ENCODE results near the gene LBHD1. TPM values are rescaled to one million over a fixed set of nuclear protein-coding genes. Genes with fewer than 3 reads are reported as not detected.
A peak's percentile ranks its signal among the peaks of the same experiment; 100 is the strongest.

Gene LBHD1
- total RNA-seq, 1 experiment from 2014 or later: 7.8 TPM

GRCh38 chr11:62613291-62613778, 58.7 kb downstream of the LBHD1 start:
- H3K9me3 ChIP-seq (ENCODE audit: low read depth, low read length, poor library complexity, severe bottlenecking): no peaks in the 10 kb centered on the region
- no peak for TF ChIP-seq EZH2 (IDR thresholded peaks at IDR 0.05; ENCODE audit: borderline replicate concordance, low read depth, low read length, poor library complexity, severe bottlenecking)
- no peak for TF ChIP-seq CTCF (conservative IDR thresholded peaks at IDR 0.05; ENCODE audit: low read depth, low read length)
- H3K4me3 ChIP-seq (ENCODE audit: low read depth, low read length, poor library complexity, severe bottlenecking): no peak overlapping the region
- H3K36me3 ChIP-seq (ENCODE audit: insufficient read depth, low read length, poor library complexity, severe bottlenecking): peaks cover 10% of the 10 kb centered on the region
- H3K4me1 ChIP-seq (ENCODE audit: insufficient read depth, low read length, poor library complexity, severe bottlenecking): peaks cover 11% of the 10 kb centered on the region
- peak overlapping the region; percentile 50 for H3K27ac ChIP-seq (ENCODE audit: low read depth, low read length, poor library complexity, severe bottlenecking)
- CTCF ChIA-PET: no interaction called here
- intact Hi-C loops (cut with micrococcal nuclease; ENCODE audit: unreplicated experiment): no loop called here
- no peak for DNase-seq (ENCODE audit: low spot score)
- no peaks in the 10 kb centered on the region for H3K27me3 ChIP-seq (replicated peaks; ENCODE audit: insufficient read depth, low read depth, low read length, poor library complexity)
- BruUV-seq (replicated peaks): no TSS peak
- POLR2A ChIA-PET (ENCODE audit: low non-redundant PET): no interaction called here

Other genes starting within 250 kb of the LBHD1 start
- gene AHNAK, start 125.5 kb downstream of the LBHD1 start, total RNA-seq (2021): 71.7 and 73.0 TPM in 2 replicates
- gene EEF1G, start 98.4 kb downstream of the LBHD1 start, total RNA-seq (2021): 1,804 and 1,817 TPM in 2 replicates
- 27.3 and 27.6 TPM in 2 replicates for gene TUT1, start 80.7 kb downstream of the LBHD1 start, total RNA-seq (2021)
- gene MTA2, start 70.4 kb downstream of the LBHD1 start, total RNA-seq (2021): 241 and 243 TPM in 2 replicates
- 21.3 and 30.4 TPM in 2 replicates for gene EML3, start 59.5 kb downstream of the LBHD1 start, total RNA-seq (2021)
- gene ROM1, start 59.0 kb downstream of the LBHD1 start, total RNA-seq (2021): 1.1 and 1.3 TPM in 2 replicates
- 64.7 and 68.2 TPM in 2 replicates for gene B3GAT3, start 50.3 kb downstream of the LBHD1 start, total RNA-seq (2021)
- 475 and 489 TPM in 2 replicates for gene GANAB, start 25.7 kb downstream of the LBHD1 start, total RNA-seq (2021)
- gene INTS5, start 19.0 kb downstream of the LBHD1 start, total RNA-seq (2021): 29.3 and 30.0 TPM in 2 replicates
- gene C11orf98, start 7.1 kb downstream of the LBHD1 start, total RNA-seq (2021): 124 and 141 TPM in 2 replicates
- gene CSKMT, start 7.0 kb downstream of the LBHD1 start, total RNA-seq (2021): 59.7 and 68.8 TPM in 2 replicates
- 28.0 and 29.0 TPM in 2 replicates for gene UQCC3, start 594 bp downstream of the LBHD1 start, total RNA-seq (2021)
- gene UBXN1, start 6.8 kb upstream of the LBHD1 start, total RNA-seq (2021): 143 and 147 TPM in 2 replicates
- gene LRRN4CL, start 17.3 kb upstream of the LBHD1 start, total RNA-seq (2021): 0.37 and 0.52 TPM in 2 replicates
- 123 and 132 TPM in 2 replicates for gene BSCL2, start 35.2 kb upstream of the LBHD1 start, total RNA-seq (2021)
- 0.45 and 0.72 TPM in 2 replicates for gene GNG3, start 35.4 kb upstream of the LBHD1 start, total RNA-seq (2021)
- gene HNRNPUL2, start 55.2 kb upstream of the LBHD1 start, total RNA-seq (2021): 104 and 105 TPM in 2 replicates
- 66.5 and 66.8 TPM in 2 replicates for gene TTC9C, start 56.2 kb upstream of the LBHD1 start, total RNA-seq (2021)
- 12.0 and 13.1 TPM in 2 replicates for gene ZBTB3, start 81.9 kb upstream of the LBHD1 start, total RNA-seq (2021)
- gene POLR2G, start 89.3 kb upstream of the LBHD1 start, total RNA-seq (2021): 159 and 166 TPM in 2 replicates
- 70.0 and 70.9 TPM in 2 replicates for gene TAF6L, start 99.1 kb upstream of the LBHD1 start, total RNA-seq (2021)
- gene TMEM179B, start 115.1 kb upstream of the LBHD1 start, total RNA-seq (2021): 46.6 and 52.1 TPM in 2 replicates
- gene TMEM223, start 119.7 kb upstream of the LBHD1 start, total RNA-seq (2021): 23.4 and 29.3 TPM in 2 replicates
- gene NXF1, start 133.2 kb upstream of the LBHD1 start, total RNA-seq (2021): 78.8 and 82.0 TPM in 2 replicates
- gene STX5, start 159.8 kb upstream of the LBHD1 start, total RNA-seq (2021): 29.2 and 38.1 TPM in 2 replicates
- 0.77 TPM in 1 of 2 replicates, not detected in the other for gene TEX54, start 160.6 kb upstream of the LBHD1 start, total RNA-seq (2021)
- gene WDR74, start 167.3 kb upstream of the LBHD1 start, total RNA-seq (2021): 147 and 155 TPM in 2 replicates
- 480 and 511 TPM in 2 replicates for gene SLC3A2, start 208.6 kb upstream of the LBHD1 start, total RNA-seq (2021)
- gene CHRM1, start 249.1 kb upstream of the LBHD1 start, total RNA-seq (2021): 0.17 and 0.41 TPM in 2 replicates